ENCODE measurements around the gene KIAA0513.

DNA sequence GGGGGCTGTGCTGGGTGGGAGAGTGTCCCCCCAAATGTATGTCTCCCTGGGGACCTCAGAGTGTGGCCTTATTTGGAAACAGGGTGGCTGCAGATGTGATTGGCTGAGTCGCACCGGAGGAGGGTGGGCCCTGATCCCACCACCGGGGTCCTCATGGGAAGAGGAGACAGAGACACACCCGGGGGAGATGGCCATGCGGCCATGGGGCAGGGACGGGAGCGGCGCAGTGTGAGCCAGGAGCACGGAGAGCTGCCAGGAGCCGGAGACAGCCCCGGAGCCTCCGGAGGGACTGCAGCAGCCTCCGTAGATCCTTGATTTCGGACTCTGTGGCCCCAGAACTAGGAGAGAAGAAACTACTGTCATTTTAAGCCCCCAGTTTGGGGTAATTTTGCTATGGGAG is 86.3 kb downstream of the KIAA0513 start:
- TF ChIP-seq, protein P1, sequence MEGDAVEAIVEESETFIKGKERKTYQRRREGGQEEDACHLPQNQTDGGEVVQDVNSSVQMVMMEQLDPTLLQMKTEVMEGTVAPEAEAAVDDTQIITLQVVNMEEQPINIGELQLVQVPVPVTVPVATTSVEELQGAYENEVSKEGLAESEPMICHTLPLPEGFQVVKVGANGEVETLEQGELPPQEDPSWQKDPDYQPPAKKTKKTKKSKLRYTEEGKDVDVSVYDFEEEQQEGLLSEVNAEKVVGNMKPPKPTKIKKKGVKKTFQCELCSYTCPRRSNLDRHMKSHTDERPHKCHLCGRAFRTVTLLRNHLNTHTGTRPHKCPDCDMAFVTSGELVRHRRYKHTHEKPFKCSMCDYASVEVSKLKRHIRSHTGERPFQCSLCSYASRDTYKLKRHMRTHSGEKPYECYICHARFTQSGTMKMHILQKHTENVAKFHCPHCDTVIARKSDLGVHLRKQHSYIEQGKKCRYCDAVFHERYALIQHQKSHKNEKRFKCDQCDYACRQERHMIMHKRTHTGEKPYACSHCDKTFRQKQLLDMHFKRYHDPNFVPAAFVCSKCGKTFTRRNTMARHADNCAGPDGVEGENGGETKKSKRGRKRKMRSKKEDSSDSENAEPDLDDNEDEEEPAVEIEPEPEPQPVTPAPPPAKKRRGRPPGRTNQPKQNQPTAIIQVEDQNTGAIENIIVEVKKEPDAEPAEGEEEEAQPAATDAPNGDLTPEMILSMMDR (IDR thresholded peaks at IDR 0.05; ENCODE audit: borderline replicate concordance, extremely low read depth, low read length, poor library complexity, severe bottlenecking): no peak
- TF ChIP-seq EZH2 (IDR thresholded peaks at IDR 0.05; ENCODE audit: borderline replicate concordance, low read depth, low read length, severe bottlenecking): no peak

Measured in DND-41 (cell line).